K562 (cell line): ENCODE results near the gene FERMT3. TPM values are rescaled to one million over a fixed set of nuclear protein-coding genes. Genes with fewer than 3 reads are reported as not detected.

Source experiments
- ATF3 ChIP-seq, 2 experiments: fragments of 450-650 bp in 1 of 2; sonication (generic) in 1 of 2; formaldehyde crosslinking in 1 of 2; IDR thresholded peaks in 1 of 2; conservative IDR thresholded peaks in 1 of 2; 2 replicates each; pipeline versions ENCODE4 v1.6.1 to v1.8.1; 2016 to 2023; ENCODE audit warnings: mild to moderate bottlenecking in 2 of 2, moderate library complexity in 2 of 2, inconsistent platforms in 1 of 2, missing genetic modification reagents in 1 of 2
- CREB1 ChIP-seq, 2 experiments: sonication (generic) in 1 of 2; formaldehyde crosslinking in 1 of 2; IDR thresholded peaks; 2 replicates each; pipeline versions ENCODE4 v1.6.1 to v1.8.0; 2012 to 2022; ENCODE audit warnings: inconsistent platforms in 1 of 2, mild to moderate bottlenecking in 1 of 2, missing genetic modification reagents in 1 of 2, moderate library complexity in 1 of 2
- KAT7 ChIP-seq: sonication (generic); formaldehyde crosslinking; IDR thresholded peaks from 2 replicates; pipeline ENCODE4 v1.8.0; 2022; ENCODE audit warnings: missing genetic modification reagents, mild to moderate bottlenecking, borderline replicate concordance
- KDM5B ChIP-seq: fragments of 200-600 bp; sonication (generic); IDR thresholded peaks from 2 replicates; pipeline ENCODE4 v1.6.1; 2012; ENCODE audit warnings: low read depth, mild to moderate bottlenecking, moderate library complexity, low read length, control low read depth, inconsistent platforms; ENCODE audit not compliant: insufficient replicate concordance
- KLF13 ChIP-seq: fragments of 450-650 bp; IDR thresholded peaks from 2 replicates; pipeline ENCODE4 v1.6.1; 2016; ENCODE audit warnings: missing genetic modification characterization, low read depth, mild to moderate bottlenecking, missing compliant biosample characterization, moderate library complexity, borderline replicate concordance
- MTA1 ChIP-seq: fragments of 450-650 bp; IDR thresholded peaks from 2 replicates; pipeline ENCODE4 v1.6.1; 2017; ENCODE audit warnings: borderline replicate concordance
- MTA3 ChIP-seq: fragments of 450-650 bp; formaldehyde crosslinking; IDR thresholded peaks from 2 replicates; pipeline ENCODE4 v1.6.1; 2017; ENCODE audit warnings: mild to moderate bottlenecking, borderline replicate concordance
- NFE2 ChIP-seq: IDR thresholded peaks from 2 replicates; pipeline ENCODE4 v1.6.1; 2014; ENCODE audit warnings: antibody characterized with exemption, low read depth
- PBX2 ChIP-seq, 2 experiments: IDR thresholded peaks in 1 of 2; conservative IDR thresholded peaks in 1 of 2; 2 replicates each; pipeline ENCODE4 v1.6.1; 2016; ENCODE audit warnings: low read depth in 2 of 2, mild to moderate bottlenecking in 1 of 2, missing compliant biosample characterization in 1 of 2, missing genetic modification characterization in 1 of 2, moderate library complexity in 1 of 2
- PHB ChIP-seq: fragments of 250-450 bp; sonication (Bioruptor Pico); IDR thresholded peaks from 2 replicates; pipeline ENCODE4 v1.5.0; 2021
- PML ChIP-seq: IDR thresholded peaks from 2 replicates; pipeline ENCODE4 v1.6.1; 2012; ENCODE audit warnings: low read length, inconsistent platforms
- POLR2AphosphoS5 ChIP-seq: IDR thresholded peaks from 2 replicates; pipeline ENCODE4 v1.6.1; 2011; ENCODE audit warnings: mild to moderate bottlenecking, low read depth, low read length, moderate library complexity; ENCODE audit not compliant: control insufficient read depth, insufficient read depth
- POLR2H ChIP-seq: IDR thresholded peaks from 2 replicates; pipeline ENCODE4 v1.6.1; 2016; ENCODE audit warnings: missing genetic modification characterization, low read depth, mild to moderate bottlenecking, control low read depth, missing compliant biosample characterization, moderate library complexity
- SIN3A ChIP-seq, 2 experiments: fragments of 150-350 bp in 1 of 2; IDR thresholded peaks; 2 replicates each; pipeline ENCODE4 v1.6.1; 2011 to 2016; ENCODE audit warnings: borderline replicate concordance in 2 of 2, low read depth in 2 of 2, low read length in 2 of 2, mild to moderate bottlenecking in 2 of 2, moderate library complexity in 2 of 2; ENCODE audit not compliant: control insufficient read depth in 1 of 2
- SMAD4 ChIP-seq: fragments of 250-450 bp; sonication (Bioruptor Pico); conservative IDR thresholded peaks from 2 replicates; pipeline ENCODE4 v1.8.0; 2021; ENCODE audit warnings: inconsistent platforms, mild to moderate bottlenecking, moderate library complexity
- SP1 ChIP-seq: sonication (generic); formaldehyde crosslinking; IDR thresholded peaks from 2 replicates; pipeline ENCODE4 v1.8.1; 2022; ENCODE audit warnings: mild to moderate bottlenecking, missing genetic modification reagents
- UBTF ChIP-seq, 2 experiments: IDR thresholded peaks; 2 replicates each; pipeline ENCODE4 v1.6.1; 2012; ENCODE audit warnings: improper control_type of control experiment in 2 of 2, low read depth in 2 of 2, low read length in 2 of 2, borderline replicate concordance in 1 of 2
- YBX1 ChIP-seq: fragments of 450-650 bp; IDR thresholded peaks from 2 replicates; pipeline ENCODE4 v1.7.1; 2016; ENCODE audit warnings: mild to moderate bottlenecking
- ZNF232 ChIP-seq: sonication (generic); formaldehyde crosslinking; IDR thresholded peaks from 2 replicates; pipeline ENCODE4 v1.8.0; 2022; ENCODE audit warnings: mild to moderate bottlenecking, missing genetic modification reagents
- polyA plus RNA-seq, 8 experiments: library from polyadenylated mRNA; depleted of rRNA in 4 of 8; stranded (reverse) in 5 of 8; unstranded in 3 of 8; fragments of >200 nt; fragmentation: Nextera tagmentation in 2 of 8; fragmentation: Illumina TruSeq in 1 of 8; extraction: Ambion mirVana in 2 of 8; extraction: Trizol in 1 of 8; gene quantifications; 2 replicates each; pipeline versions ENCODE4 v1.2.1 to v1.2.3, GENCODE V29; 2011 to 2014; ENCODE audit warnings: inconsistent platforms in 1 of 8, missing spikeins in 1 of 8
- total RNA-seq, 7 experiments: library from RNA; depleted of rRNA in 6 of 7; stranded (reverse); fragments of >200 nt in 6 of 7; fragmentation: Illumina TruSeq in 2 of 7; extraction: Trizol in 2 of 7; gene quantifications; 2 replicates each; pipeline versions ENCODE4 v1.2.1 to v1.2.3, GENCODE V29; 2011 to 2021; ENCODE audit warnings: low replicate concordance in 1 of 7

FERMT3 gene
- total and polyA plus RNA-seq, 9 of the 15 experiments (the other 6 are each of a cell fraction or from before 2014, with no cell fraction given), result 3.2 to 275 (median 79.7) TPM

- TF ChIP-seq SP1 (CRISPR knock-in tag) (peak; percentile 86), POLR2H (tag) (no peak), MTA3 (peak; percentile 82), SMAD4 (0 out of 2 replicates have a peak, but pooled peaks have one; percentile 44), KDM5B (peak; percentile 57), PHB (CRISPR knock-in tag) (peak; percentile 76; the same call in 1 of the 2 replicates), NFE2 (no peak), MTA1 (no peak), YBX1 (no peak), ATF3 (IDR thresholded peaks at IDR 0.05) (no peak), ATF3 (CRISPR knock-in tag; conservative IDR thresholded peaks at IDR 0.05) (peak; percentile 54; the same call in 1 of the 2 replicates), ZNF232 (CRISPR knock-in tag) (peak; percentile 74; the same call in 1 of the 2 replicates), KLF13 (0 out of 2 replicates have a peak, but pooled peaks have one; percentile 46), CREB1 (IDR thresholded peaks at IDR 0.05) (peak; percentile 76), CREB1 (CRISPR knock-in tag; IDR thresholded peaks at IDR 0.05) (peak; percentile 72), POLR2AphosphoS5 (peak; percentile 39; the same call in 1 of the 2 replicates), SIN3A (IDR thresholded peaks at IDR 0.05; ENCODE audit: borderline replicate concordance in 2 of 2, control insufficient read depth in 1 of 2, low read depth in 2 of 2, low read length in 2 of 2) (peak in 1 of 2 experiments; percentile 38; a peak in 1 of 4 replicates), UBTF (IDR thresholded peaks at IDR 0.05; ENCODE audit: borderline replicate concordance in 1 of 2, low read depth in 2 of 2, low read length in 2 of 2) (peak in 1 of 2 experiments; percentile 86; a peak in 2 of 4 replicates), PML (peak; percentile 47; the same call in 1 of the 2 replicates), PBX2 (CRISPR knock-in tag; IDR thresholded peaks at IDR 0.05; ENCODE audit: low read depth) (no peak), PBX2 (tag; conservative IDR thresholded peaks at IDR 0.05; ENCODE audit: low read depth) (peak; percentile 67), KAT7 (peak; percentile 85)
Measured at GRCh38 chr11:64230171-64230984, 23.9 kb downstream of the FERMT3 start, which contains the start of gene DNAJC4 (continued).
